OCI-LY3 (cell line): ENCODE data around the gene CD28.

Experiments
- H2AFZ ChIP-seq: fragments of 200-600, 300-600 bp; shearing (Covaris generic); 2 replicates; pipeline ENCODE4 v1.6.0; 2014; ENCODE audit warnings: antibody characterized with exemption, low read depth, low read length
- H3K27ac ChIP-seq: fragments of 200-600, 300-600 bp; sonication (generic); 2 replicates; pipeline ENCODE4 v1.5.1; 2014; ENCODE audit warnings: mild to moderate bottlenecking, low read length, moderate library complexity, mixed read lengths
- H3K27me3 ChIP-seq: fragments of 200-600, 300-600 bp; sonication (generic); 2 replicates; pipeline ENCODE4 v1.6.1; 2014; ENCODE audit warnings: low read depth, low read length, mixed read lengths
- H3K36me3 ChIP-seq: fragments of 200-600, 300-600 bp; sonication (generic); replicated peaks from 2 replicates; pipeline ENCODE3; 2014; ENCODE audit warnings: low read depth, low read length, mixed read lengths
- H3K4me1 ChIP-seq: fragments of 300-600, 200-600 bp; sonication (generic); 2 replicates; pipeline ENCODE4 v1.6.1; 2014; ENCODE audit warnings: low read length, mixed read lengths
- H3K4me2 ChIP-seq: fragments of 200-600, 300-600 bp; sonication (generic); 2 replicates; pipeline ENCODE4 v1.6.1; 2014; ENCODE audit warnings: low read length, mixed read lengths
- H3K4me3 ChIP-seq: fragments of 300-600, 200-600 bp; sonication (generic); 2 replicates; pipeline ENCODE4 v1.5.1; 2014; ENCODE audit warnings: antibody characterized with exemption, mild to moderate bottlenecking, low read length, moderate library complexity
- H3K79me2 ChIP-seq: fragments of 300-600, 200-600 bp; shearing (Covaris generic); 2 replicates; pipeline ENCODE4 v1.6.1; 2014; ENCODE audit warnings: mild to moderate bottlenecking, low read length, mixed read lengths
- H3K9ac ChIP-seq: fragments of 300-600, 200-600 bp; shearing (Covaris generic); 2 replicates; pipeline ENCODE4 v1.6.0; 2014; ENCODE audit warnings: mild to moderate bottlenecking, low read length, moderate library complexity
- H3K9me3 ChIP-seq: fragments of 200-600, 300-600 bp; shearing (Covaris generic); 2 replicates; pipeline ENCODE4 v1.6.1; 2014; ENCODE audit warnings: low read length, mixed read lengths; ENCODE audit not compliant: insufficient read depth
- H4K20me1 ChIP-seq: fragments of 200-600, 300-600 bp; sonication (generic); 2 replicates; pipeline ENCODE4 v1.6.1; 2016; ENCODE audit warnings: low read length, mixed read lengths; ENCODE audit not compliant: insufficient read depth
- CTCF ChIP-seq: fragments of 200-600, 300-600 bp; sonication (generic); IDR thresholded peaks from 2 replicates; pipeline ENCODE4 v1.5.1; 2014; ENCODE audit warnings: antibody characterized with exemption, low read length, low read depth
- EZH2phosphoT487 ChIP-seq: fragments of 200-600 bp; shearing (Covaris generic); IDR thresholded peaks from 2 replicates; pipeline ENCODE4 v1.6.1; 2018; ENCODE audit warnings: antibody characterized with exemption, mixed run types, low read depth

Gene CD28

DNA sequence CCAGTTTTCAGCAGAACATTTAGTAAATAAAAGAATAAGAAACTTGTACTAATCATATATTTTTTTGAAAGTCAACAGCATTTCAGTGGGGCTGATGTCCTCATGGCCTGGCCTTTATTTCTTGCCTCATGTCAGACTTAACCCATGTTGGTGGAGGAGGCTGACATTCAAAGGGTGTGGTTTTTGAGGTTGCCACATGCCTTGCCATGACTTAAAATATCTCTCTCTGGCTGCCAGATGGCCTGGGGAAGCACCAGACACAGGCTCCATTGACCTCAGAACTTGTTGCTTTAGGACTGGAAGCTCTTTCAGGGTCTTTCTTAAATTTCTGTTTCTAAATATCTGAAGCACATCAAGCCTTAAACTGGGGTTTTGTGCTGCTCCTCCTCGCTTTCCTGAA is 32.5 kb upstream of the CD28 start:
- H3K36me3 ChIP-seq: no peaks in the 10 kb centered on the region
- no peaks in the 10 kb centered on the region for H3K79me2 ChIP-seq
- peak overlapping the region; percentile 56 for H3K4me2 ChIP-seq
- no peak overlapping the region for H2AFZ ChIP-seq
- H3K27me3 ChIP-seq: peaks cover 38% of the 10 kb centered on the region
- no peak overlapping the region for H3K4me3 ChIP-seq
- no peak overlapping the region for H3K27ac ChIP-seq
- H3K4me1 ChIP-seq: peaks cover 20% of the 10 kb centered on the region
- no peak overlapping the region for H3K9ac ChIP-seq
- TF ChIP-seq CTCF: no peak
- TF ChIP-seq EZH2phosphoT487: no peak
- no peaks in the 10 kb centered on the region for H4K20me1 ChIP-seq
- no peaks in the 10 kb centered on the region for H3K9me3 ChIP-seq

DNA sequence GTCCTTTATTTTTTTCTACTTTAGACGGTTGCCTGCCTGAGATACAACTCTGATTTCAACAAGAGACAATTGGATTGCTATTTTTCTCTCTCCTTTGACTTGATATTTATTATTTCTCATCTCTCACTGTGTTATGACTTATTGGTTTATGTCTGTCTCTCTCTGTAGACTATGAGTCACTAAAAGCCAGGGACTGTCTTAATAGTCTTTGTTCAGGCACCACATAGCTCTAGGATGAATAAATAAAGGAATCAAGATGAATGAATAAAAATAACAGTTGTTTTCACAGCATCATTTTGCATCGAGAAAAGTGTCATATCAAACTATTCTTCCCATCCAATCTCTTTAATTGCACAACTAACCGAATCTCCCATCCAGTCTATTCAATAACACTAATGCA is 31.4 kb upstream of the CD28 start:
- Histone ChIP-seq H3K36me3 (no peaks in the 10 kb centered on the region), H3K27me3 (peaks cover 38% of the 10 kb centered on the region), H3K27ac (no peak overlapping the region), H3K4me3 (no peak overlapping the region), H3K4me1 (peaks cover 16% of the 10 kb centered on the region), H3K9ac (no peak overlapping the region), H3K9me3 (no peaks in the 10 kb centered on the region), H3K79me2 (no peaks in the 10 kb centered on the region), H4K20me1 (no peaks in the 10 kb centered on the region), H2AFZ (no peak overlapping the region), H3K4me2 (no peak overlapping the region)
- TF ChIP-seq CTCF: no peak
- no peak for TF ChIP-seq EZH2phosphoT487

DNA sequence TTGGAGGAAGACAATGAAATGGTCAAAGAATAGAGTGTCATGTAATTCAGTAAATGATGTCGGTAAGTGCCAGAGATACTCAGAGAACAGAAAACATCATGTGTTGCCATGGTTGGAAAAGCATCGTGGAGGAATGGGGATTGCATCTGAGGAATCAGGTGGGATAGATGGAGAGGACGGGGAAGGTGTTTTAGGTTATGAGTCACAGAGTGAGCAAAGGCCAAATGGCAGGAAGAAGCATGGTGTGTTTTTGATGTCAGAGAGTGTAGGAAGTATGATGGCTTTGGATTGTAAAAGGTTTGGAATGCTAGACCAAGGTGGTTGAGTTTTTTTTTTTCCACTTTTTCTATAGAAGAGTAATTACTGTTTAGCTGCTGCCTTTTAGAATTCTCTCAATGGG is 27.5 kb upstream of the CD28 start:
- H3K4me2 ChIP-seq: no peak overlapping the region
- no peaks in the 10 kb centered on the region for H3K79me2 ChIP-seq
- H3K27me3 ChIP-seq: peaks cover 49% of the 10 kb centered on the region
- H3K4me3 ChIP-seq: no peak overlapping the region
- no peaks in the 10 kb centered on the region for H4K20me1 ChIP-seq
- no peaks in the 10 kb centered on the region for H3K9me3 ChIP-seq
- no peak overlapping the region for H3K27ac ChIP-seq
- no peak overlapping the region for H2AFZ ChIP-seq
- TF ChIP-seq CTCF (no peak), EZH2phosphoT487 (no peak)
- H3K4me1 ChIP-seq: peaks cover 18% of the 10 kb centered on the region
- no peaks in the 10 kb centered on the region for H3K36me3 ChIP-seq
- no peak overlapping the region for H3K9ac ChIP-seq

DNA sequence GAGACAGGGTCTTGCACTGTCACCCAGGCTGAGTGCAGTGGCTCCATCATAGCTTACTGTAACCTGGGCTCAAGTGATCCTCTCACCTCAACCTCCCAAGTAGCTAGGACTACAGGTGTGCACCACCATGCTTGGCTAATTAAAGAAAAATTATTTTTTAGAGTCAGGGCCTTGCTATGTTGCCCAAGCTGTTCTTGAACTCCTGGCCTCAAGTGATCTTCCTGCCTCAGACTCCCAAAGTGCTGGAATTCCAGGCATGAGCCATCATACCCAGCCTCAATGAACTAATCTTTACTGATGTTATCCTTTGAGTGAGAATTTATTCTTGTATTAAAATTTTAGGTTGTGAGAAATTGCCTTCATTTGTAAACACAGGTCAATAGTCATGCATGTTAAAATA is 27.0 kb upstream of the CD28 start:
- H3K9ac ChIP-seq: no peak overlapping the region
- no peaks in the 10 kb centered on the region for H3K79me2 ChIP-seq
- H4K20me1 ChIP-seq: no peaks in the 10 kb centered on the region
- H3K4me1 ChIP-seq: peaks cover 18% of the 10 kb centered on the region
- no peaks in the 10 kb centered on the region for H3K9me3 ChIP-seq
- no peak overlapping the region for H3K4me2 ChIP-seq
- no peaks in the 10 kb centered on the region for H3K36me3 ChIP-seq
- no peak overlapping the region for H3K27ac ChIP-seq
- no peak overlapping the region for H3K4me3 ChIP-seq
- no peak for TF ChIP-seq EZH2phosphoT487
- no peak for TF ChIP-seq CTCF
- H2AFZ ChIP-seq: no peak overlapping the region
- peaks cover 52% of the 10 kb centered on the region for H3K27me3 ChIP-seq
